HEK293 (cell line): ENCODE measurements around the gene HLA-E.
A peak's percentile ranks its signal among the peaks of the same experiment; 100 is the strongest.

Experiments
- FEZF1 ChIP-seq: fragments of 450-650 bp; formaldehyde crosslinking; IDR thresholded peaks from 2 replicates; pipeline ENCODE4 v1.5.1; 2016; ENCODE audit warnings: missing biosample characterization, missing genetic modification characterization
- KLF17 ChIP-seq: fragments of 450-650 bp; formaldehyde crosslinking; IDR thresholded peaks from 2 replicates; pipeline ENCODE4 v1.5.1; 2016; ENCODE audit warnings: missing biosample characterization, missing genetic modification characterization
- MYNN ChIP-seq: fragments of 450-650 bp; formaldehyde crosslinking; IDR thresholded peaks from 2 replicates; pipeline ENCODE4 v1.5.1; 2016; ENCODE audit warnings: missing biosample characterization, missing genetic modification characterization, borderline replicate concordance
- PATZ1 ChIP-seq: fragments of 450-650 bp; formaldehyde crosslinking; IDR thresholded peaks from 2 replicates; pipeline ENCODE4 v1.5.1; 2016; ENCODE audit warnings: missing biosample characterization, missing genetic modification characterization
- REST ChIP-seq: fragments of 450-650 bp; formaldehyde crosslinking; IDR thresholded peaks from 2 replicates; pipeline ENCODE4 v1.5.1; 2016; ENCODE audit warnings: missing biosample characterization, missing genetic modification characterization
- SCRT2 ChIP-seq: fragments of 450-650 bp; formaldehyde crosslinking; IDR thresholded peaks from 2 replicates; pipeline ENCODE4 v1.5.1; 2016; ENCODE audit warnings: missing biosample characterization, missing genetic modification characterization
- SP3 ChIP-seq: fragments of 450-650 bp; formaldehyde crosslinking; IDR thresholded peaks from 2 replicates; pipeline ENCODE4 v1.5.1; 2016; ENCODE audit warnings: missing biosample characterization, missing genetic modification characterization
- TRIM28 ChIP-seq: IDR thresholded peaks from 2 replicates; pipeline ENCODE4 v1.6.1; 2011; ENCODE audit warnings: low read length, control low read depth, borderline replicate concordance
- ZBTB21 ChIP-seq: fragments of 450-650 bp; formaldehyde crosslinking; IDR thresholded peaks from 2 replicates; pipeline ENCODE4 v1.5.1; 2017; ENCODE audit warnings: missing biosample characterization, missing genetic modification characterization
- ZNF354C ChIP-seq: fragments of 450-650 bp; formaldehyde crosslinking; IDR thresholded peaks from 2 replicates; pipeline ENCODE4 v1.5.1; 2016; ENCODE audit warnings: missing biosample characterization, missing genetic modification characterization, low read depth, borderline replicate concordance
- ZNF391 ChIP-seq: fragments of 450-650 bp; formaldehyde crosslinking; IDR thresholded peaks from 2 replicates; pipeline ENCODE4 v1.5.1; 2016; ENCODE audit warnings: low read depth, missing biosample characterization, missing genetic modification characterization, borderline replicate concordance
- ZNF394 ChIP-seq: fragments of 450-650 bp; formaldehyde crosslinking; IDR thresholded peaks from 2 replicates; pipeline ENCODE4 v1.5.1; 2016; ENCODE audit warnings: missing biosample characterization, missing genetic modification characterization, mild to moderate bottlenecking, moderate library complexity, borderline replicate concordance
- ZNF473 ChIP-seq: fragments of 450-650 bp; formaldehyde crosslinking; IDR thresholded peaks from 2 replicates; pipeline ENCODE4 v1.5.1; 2017; ENCODE audit warnings: missing biosample characterization, missing genetic modification characterization
- ZNF544 ChIP-seq: fragments of 450-650 bp; formaldehyde crosslinking; IDR thresholded peaks from 2 replicates; pipeline ENCODE4 v1.5.0; 2017; ENCODE audit warnings: missing biosample characterization, missing genetic modification characterization
- ZNF548 ChIP-seq: fragments of 450-650 bp; formaldehyde crosslinking; IDR thresholded peaks from 2 replicates; pipeline ENCODE4 v1.5.1; 2016; ENCODE audit warnings: missing biosample characterization, missing genetic modification characterization
- ZNF558 ChIP-seq: fragments of 450-650 bp; formaldehyde crosslinking; IDR thresholded peaks from 2 replicates; pipeline ENCODE4 v1.5.1; 2016; ENCODE audit warnings: missing biosample characterization, missing genetic modification characterization
- ZNF571 ChIP-seq: fragments of 450-650 bp; formaldehyde crosslinking; IDR thresholded peaks from 2 replicates; pipeline ENCODE4 v1.5.0; 2017; ENCODE audit warnings: missing biosample characterization, missing genetic modification characterization
- ZNF600 ChIP-seq: fragments of 450-650 bp; formaldehyde crosslinking; IDR thresholded peaks from 2 replicates; pipeline ENCODE4 v1.5.1; 2016; ENCODE audit warnings: missing biosample characterization, missing genetic modification characterization
- ZNF660 ChIP-seq: fragments of 450-650 bp; IDR thresholded peaks from 2 replicates; pipeline ENCODE4 v1.5.1; 2018; ENCODE audit warnings: missing biosample characterization, mild to moderate bottlenecking, missing genetic modification characterization
- ZNF792 ChIP-seq: fragments of 450-650 bp; formaldehyde crosslinking; IDR thresholded peaks from 2 replicates; pipeline ENCODE4 v1.5.1; 2016; ENCODE audit warnings: missing biosample characterization, missing genetic modification characterization
- TF ChIP-seq, protein P1 (sequence below): fragments of 450-650 bp; formaldehyde crosslinking; IDR thresholded peaks from 2 replicates; pipeline ENCODE4 v1.5.1; 2016; ENCODE audit warnings: missing biosample characterization, missing genetic modification characterization
- TF ChIP-seq, protein P2 (sequence below): fragments of 450-650 bp; formaldehyde crosslinking; IDR thresholded peaks from 2 replicates; pipeline ENCODE4 v1.5.1; 2016; ENCODE audit warnings: missing biosample characterization, missing genetic modification characterization, borderline replicate concordance

HLA-E gene

GRCh38 chr6:30453508-30454116 lies 35.7 kb upstream of the HLA-E start (continued):
- TF ChIP-seq KLF17 = peak; percentile 67
- TF ChIP-seq ZNF558 (tag by site-specific recombination) = no peak
- peak; percentile 80 for TF ChIP-seq SCRT2 (tag by site-specific recombination)
- TF ChIP-seq ZNF792 (tag by site-specific recombination) = no peak
- no peak for TF ChIP-seq ZNF394 (tag by site-specific recombination)
- TF ChIP-seq ZNF473 (tag by site-specific recombination) = no peak
- TF ChIP-seq REST (tag by site-specific recombination) = no peak
- TF ChIP-seq ZNF544 (tag by site-specific recombination) = no peak
- no peak for TF ChIP-seq TRIM28
- TF ChIP-seq, protein P1, sequence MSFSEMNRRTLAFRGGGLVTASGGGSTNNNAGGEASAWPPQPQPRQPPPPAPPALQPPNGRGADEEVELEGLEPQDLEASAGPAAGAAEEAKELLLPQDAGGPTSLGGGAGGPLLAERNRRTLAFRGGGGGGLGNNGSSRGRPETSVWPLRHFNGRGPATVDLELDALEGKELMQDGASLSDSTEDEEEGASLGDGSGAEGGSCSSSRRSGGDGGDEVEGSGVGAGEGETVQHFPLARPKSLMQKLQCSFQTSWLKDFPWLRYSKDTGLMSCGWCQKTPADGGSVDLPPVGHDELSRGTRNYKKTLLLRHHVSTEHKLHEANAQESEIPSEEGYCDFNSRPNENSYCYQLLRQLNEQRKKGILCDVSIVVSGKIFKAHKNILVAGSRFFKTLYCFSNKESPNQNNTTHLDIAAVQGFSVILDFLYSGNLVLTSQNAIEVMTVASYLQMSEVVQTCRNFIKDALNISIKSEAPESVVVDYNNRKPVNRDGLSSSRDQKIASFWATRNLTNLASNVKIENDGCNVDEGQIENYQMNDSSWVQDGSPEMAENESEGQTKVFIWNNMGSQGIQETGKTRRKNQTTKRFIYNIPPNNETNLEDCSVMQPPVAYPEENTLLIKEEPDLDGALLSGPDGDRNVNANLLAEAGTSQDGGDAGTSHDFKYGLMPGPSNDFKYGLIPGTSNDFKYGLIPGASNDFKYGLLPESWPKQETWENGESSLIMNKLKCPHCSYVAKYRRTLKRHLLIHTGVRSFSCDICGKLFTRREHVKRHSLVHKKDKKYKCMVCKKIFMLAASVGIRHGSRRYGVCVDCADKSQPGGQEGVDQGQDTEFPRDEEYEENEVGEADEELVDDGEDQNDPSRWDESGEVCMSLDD (tag by site-specific recombination) = peak; percentile 47; the same call in 1 of the 2 replicates
- peak; percentile 97 for TF ChIP-seq ZNF660 (tag by site-specific recombination)
- TF ChIP-seq ZNF571 (tag by site-specific recombination) = no peak
- TF ChIP-seq ZBTB21 (tag by site-specific recombination) = no peak
- no peak for TF ChIP-seq ZNF548
- TF ChIP-seq, protein P2, sequence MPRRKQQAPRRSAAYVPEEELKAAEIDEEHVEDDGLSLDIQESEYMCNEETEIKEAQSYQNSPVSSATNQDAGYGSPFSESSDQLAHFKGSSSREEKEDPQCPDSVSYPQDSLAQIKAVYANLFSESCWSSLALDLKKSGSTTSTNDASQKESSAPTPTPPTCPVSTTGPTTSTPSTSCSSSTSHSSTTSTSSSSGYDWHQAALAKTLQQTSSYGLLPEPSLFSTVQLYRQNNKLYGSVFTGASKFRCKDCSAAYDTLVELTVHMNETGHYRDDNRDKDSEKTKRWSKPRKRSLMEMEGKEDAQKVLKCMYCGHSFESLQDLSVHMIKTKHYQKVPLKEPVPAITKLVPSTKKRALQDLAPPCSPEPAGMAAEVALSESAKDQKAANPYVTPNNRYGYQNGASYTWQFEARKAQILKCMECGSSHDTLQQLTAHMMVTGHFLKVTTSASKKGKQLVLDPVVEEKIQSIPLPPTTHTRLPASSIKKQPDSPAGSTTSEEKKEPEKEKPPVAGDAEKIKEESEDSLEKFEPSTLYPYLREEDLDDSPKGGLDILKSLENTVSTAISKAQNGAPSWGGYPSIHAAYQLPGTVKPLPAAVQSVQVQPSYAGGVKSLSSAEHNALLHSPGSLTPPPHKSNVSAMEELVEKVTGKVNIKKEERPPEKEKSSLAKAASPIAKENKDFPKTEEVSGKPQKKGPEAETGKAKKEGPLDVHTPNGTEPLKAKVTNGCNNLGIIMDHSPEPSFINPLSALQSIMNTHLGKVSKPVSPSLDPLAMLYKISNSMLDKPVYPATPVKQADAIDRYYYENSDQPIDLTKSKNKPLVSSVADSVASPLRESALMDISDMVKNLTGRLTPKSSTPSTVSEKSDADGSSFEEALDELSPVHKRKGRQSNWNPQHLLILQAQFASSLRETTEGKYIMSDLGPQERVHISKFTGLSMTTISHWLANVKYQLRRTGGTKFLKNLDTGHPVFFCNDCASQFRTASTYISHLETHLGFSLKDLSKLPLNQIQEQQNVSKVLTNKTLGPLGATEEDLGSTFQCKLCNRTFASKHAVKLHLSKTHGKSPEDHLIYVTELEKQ (tag by site-specific recombination) = no peak
- TF ChIP-seq MYNN (tag by site-specific recombination) = no peak
- peak; percentile 34; the same call in 1 of the 2 replicates for TF ChIP-seq PATZ1
- peak; percentile 26; the same call in 1 of the 2 replicates for TF ChIP-seq SP3
- no peak for TF ChIP-seq FEZF1 (tag by site-specific recombination)
- TF ChIP-seq ZNF391 (tag by site-specific recombination) = peak; percentile 76; the same call in 1 of the 2 replicates
- peak; percentile 50; the same call in 1 of the 2 replicates for TF ChIP-seq ZNF600 (tag by site-specific recombination)
- no peak for TF ChIP-seq ZNF354C (tag by site-specific recombination)
